Kidney epithelial cell (primary cell): ENCODE results near the gene PLK3. TPM values are rescaled to one million over a fixed set of nuclear protein-coding genes. Genes with fewer than 3 reads are reported as not detected.
"Not testable (repeated sequence)": the region's sequence is repeated elsewhere in the genome, so short reads cannot be mapped to it uniquely, and the experiment has no call there.

ENCODE experiments used
- DNase-seq: peaks from one replicate; pipeline ENCODE4 v3.0.0-alpha.2; 2010; ENCODE audit warnings: low read depth
- H3K27me3 ChIP-seq: 2 replicates; pipeline ENCODE4 v1.6.0; 2011; ENCODE audit warnings: low read length; ENCODE audit not compliant: control insufficient read depth, insufficient read depth
- H3K36me3 ChIP-seq: 2 replicates; pipeline ENCODE4 v1.5.1; 2011; ENCODE audit warnings: low read length; ENCODE audit not compliant: control insufficient read depth, insufficient read depth
- H3K4me3 ChIP-seq: 2 replicates; pipeline ENCODE4 v1.5.1; 2011; ENCODE audit warnings: low read depth, mild to moderate bottlenecking, control low read depth, low read length
- CTCF ChIP-seq: IDR thresholded peaks from 2 replicates; pipeline ENCODE4 v1.5.1; 2011; ENCODE audit warnings: mild to moderate bottlenecking, moderate library complexity, low read length, control low read depth, inconsistent platforms; ENCODE audit not compliant: insufficient read depth, poor library complexity, severe bottlenecking
- total RNA-seq: library from RNA; depleted of rRNA; stranded (reverse); fragments of >200 nt; gene quantifications from 2 replicates; pipeline ENCODE4 v1.2.3, GENCODE V29; 2015

PLK3 gene
- total RNA-seq, 1 donor from 2014 or later: 53.7 TPM

DNA sequence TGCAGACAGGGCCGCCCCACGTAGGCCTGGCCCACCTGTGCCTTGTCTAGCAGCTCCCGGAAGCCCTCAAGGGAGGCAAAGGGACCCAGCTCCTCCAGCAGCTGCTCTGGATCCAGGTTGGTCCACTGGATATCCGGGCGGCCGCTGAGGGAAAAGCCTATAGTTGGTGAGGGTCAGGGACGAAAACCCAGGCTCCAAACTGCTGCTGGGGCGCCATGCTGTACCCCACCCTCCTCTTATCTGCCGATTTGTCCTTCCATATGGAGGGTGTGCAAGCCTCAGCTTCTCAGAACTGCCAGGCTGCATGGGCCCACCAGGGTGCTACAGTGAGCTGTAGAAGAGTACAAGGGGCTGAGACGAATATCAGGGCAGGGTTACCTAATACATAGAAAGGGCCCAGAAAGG is 30.7 kb downstream of the PLK3 start:
- no peak for TF ChIP-seq CTCF
- Histone ChIP-seq H3K36me3 (no peaks in the 10 kb centered on the region), H3K4me3 (no peak overlapping the region), H3K27me3 (no peaks in the 10 kb centered on the region)
- no peak for DNase-seq

GRCh38 chr1:44831516-44831915 is 31.3 kb downstream of the PLK3 start:
- Histone ChIP-seq H3K4me3 (no peak overlapping the region), H3K36me3 (no peaks in the 10 kb centered on the region), H3K27me3 (no peaks in the 10 kb centered on the region)
- no peak for DNase-seq
- TF ChIP-seq CTCF: no peak

DNA sequence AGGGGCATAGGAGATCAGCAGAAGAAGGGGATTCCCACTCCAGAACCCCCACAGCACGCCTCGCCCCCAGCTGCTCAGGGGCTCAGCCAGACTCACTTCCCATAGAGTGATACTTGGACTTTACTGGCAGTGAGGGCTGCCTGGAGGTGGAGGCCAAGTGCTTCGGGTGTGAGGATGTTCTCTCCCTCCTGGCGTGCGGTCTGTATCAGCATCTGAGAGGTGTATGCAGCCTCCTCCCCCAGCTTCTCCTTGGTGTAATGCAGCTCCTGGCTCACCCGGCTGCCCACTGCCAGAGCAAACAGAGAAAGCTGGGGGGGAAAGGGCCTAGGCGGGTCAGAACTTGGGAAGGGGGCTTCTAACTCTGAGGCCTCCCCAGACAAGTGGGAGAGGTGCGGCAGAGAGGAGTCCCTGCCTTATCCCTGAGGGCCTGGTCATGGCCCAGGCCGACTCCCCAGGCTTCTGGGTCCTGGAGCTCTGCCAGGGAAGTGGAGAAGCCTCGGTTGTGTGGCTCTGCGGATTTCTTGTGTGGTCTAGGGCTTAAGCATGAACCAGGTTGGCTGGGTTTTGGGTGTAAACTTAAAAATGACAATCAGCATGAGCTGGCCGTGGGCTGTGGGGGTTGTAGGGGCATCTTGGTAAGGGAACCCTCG is 32.0 kb downstream of the PLK3 start:
- no peak for DNase-seq
- Histone ChIP-seq H3K36me3 (no peaks in the 10 kb centered on the region), H3K27me3 (no peaks in the 10 kb centered on the region), H3K4me3 (no peak overlapping the region)
- no peak for TF ChIP-seq CTCF

DNA sequence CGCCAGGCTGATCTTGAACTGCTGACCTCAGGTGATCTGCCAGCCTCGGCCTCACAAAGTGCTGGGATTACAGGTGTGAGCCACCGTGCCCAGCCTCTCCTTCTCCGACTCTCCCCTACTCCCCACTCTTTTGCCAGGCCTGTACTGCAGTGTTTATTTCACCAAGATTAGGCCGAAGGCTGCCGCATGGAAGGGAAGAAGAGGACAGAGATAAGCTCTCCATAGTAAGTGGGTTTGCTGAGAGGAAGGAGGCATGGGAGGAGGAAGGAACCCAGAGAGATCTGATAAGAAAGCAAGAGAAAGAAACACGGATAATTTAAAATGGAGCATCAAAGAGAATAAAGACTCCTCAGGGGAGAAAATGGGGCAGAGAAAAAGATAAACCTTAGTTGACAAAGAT is 34.2 kb downstream of the PLK3 start:
- H3K27me3 ChIP-seq: no peaks in the 10 kb centered on the region
- DNase-seq: no peak
- TF ChIP-seq CTCF: no peak
- no peak overlapping the region for H3K4me3 ChIP-seq
- H3K36me3 ChIP-seq: no peaks in the 10 kb centered on the region

GRCh38 chr1:44835738-44836675 is 35.8 kb downstream of the PLK3 start:
- DNase-seq: no peak
- TF ChIP-seq CTCF: peak; percentile 87
- Histone ChIP-seq H3K4me3 (no peak overlapping the region), H3K27me3 (no peaks in the 10 kb centered on the region), H3K36me3 (no peaks in the 10 kb centered on the region)

- not testable (repeated sequence) for H3K4me3 ChIP-seq, H3K36me3 ChIP-seq, DNase-seq, H3K27me3 ChIP-seq
Observed at GRCh38 chr1:44838294-44838693, 38.1 kb downstream of the PLK3 start.
